DMS53 (cell line): ENCODE measurements around the gene BTN1A1.

ENCODE experiments used
- DNase-seq: peaks from one replicate; lab custom pipeline; 2025; lab: John Stamatoyannopoulos, UW

BTN1A1 gene

DNA sequence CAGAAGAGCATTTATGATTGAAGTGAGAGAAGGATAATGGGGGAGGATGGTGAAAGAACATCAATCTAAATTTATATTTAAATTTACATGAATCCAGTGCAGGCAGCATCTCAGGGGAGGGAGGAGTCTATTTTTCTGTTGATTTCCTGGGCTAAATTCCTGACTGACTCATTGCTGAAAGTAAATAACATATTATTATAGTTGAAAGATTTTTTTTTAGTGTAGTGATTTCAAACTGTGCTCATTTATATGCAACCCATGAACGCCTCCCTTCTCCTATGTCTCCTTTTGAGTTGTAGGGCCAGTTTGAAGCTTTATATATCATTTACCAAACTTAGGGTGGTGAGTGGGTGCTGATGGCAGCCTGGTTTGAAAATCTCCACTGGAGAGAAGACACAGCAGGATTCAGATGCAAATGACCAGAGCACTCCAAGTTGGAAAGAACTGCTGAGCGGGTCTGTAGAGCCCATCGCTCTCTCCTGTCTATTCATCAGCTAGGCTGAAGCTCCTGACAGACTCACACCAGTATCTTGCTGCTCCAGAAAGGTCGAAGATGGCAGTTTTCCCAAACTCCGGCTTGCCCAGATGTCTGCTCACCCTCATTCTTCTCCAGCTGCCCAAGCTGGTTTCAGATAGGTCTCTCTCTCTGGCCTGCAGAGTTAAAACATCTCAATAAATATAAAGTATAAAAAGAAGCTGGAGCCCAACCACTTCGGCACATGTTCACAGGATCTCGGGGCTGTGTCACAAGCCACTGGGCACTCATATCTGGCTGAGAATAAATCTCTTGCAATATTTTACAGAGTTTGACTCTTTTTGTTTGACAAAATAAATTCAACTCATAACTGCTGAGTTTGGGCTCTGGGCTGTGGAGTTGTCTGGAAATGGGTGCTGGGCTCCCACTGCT, 24.0 kb upstream of the BTN1A1 start:
- DNase-seq = peak; percentile 25

DNA sequence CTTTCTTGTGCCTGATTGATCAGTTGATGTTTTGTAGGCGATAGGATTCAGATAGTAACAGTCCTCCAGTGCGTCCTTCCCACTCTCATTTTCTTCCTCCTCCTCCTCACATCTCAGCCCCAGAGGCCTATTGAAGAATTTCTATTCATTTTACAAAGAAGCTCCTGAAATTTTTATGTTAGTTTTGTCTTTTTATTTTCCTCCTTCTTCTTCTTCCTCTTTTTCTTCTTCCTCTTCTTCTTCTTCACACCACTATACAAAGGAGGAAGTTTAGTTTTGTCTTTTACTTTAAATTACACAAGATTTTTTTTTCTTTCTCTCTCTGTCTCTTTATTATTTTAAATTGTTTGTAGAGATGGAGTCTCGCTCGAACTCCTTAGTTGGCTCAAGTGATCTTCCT, 23.2 kb upstream of the BTN1A1 start:
- DNase-seq = no peak

DNA sequence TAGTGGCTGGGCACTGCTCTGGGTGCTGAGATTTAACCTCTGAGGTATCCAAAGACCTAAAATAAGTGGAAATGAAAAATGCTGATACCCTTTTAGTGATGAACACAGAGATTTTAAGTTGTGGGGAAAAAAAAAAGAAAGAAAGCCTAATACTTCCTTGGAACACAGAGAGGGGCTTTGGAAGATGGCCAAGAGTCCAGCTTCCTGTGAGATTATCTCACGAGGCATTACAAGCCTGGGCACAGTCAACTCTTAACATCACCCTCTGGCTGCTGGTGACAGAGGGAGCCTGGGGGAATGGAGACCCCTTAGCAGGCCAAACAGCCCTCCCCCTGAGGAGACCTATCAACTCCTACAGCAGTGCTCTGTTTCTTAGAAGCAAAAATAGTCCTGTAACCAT, 22.7 kb upstream of the BTN1A1 start:
- no peak for DNase-seq

- DNase-seq = no peak
Measured at GRCh38 chr6:26478100-26478984, 21.8 kb upstream of the BTN1A1 start.

DNA sequence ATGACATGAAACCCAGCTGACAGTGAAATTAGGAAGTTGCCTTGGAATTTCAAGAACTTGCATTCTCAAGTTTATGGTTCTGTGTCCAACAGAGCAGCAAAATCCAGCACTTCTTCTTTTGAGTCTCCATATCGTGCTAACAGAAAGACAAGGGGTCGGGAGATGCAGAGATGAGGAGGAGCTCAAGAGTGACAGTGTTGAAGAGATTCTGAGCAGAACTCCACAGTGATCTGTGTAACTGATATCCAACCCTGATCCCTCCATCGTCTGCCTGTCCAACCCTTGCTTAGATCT, 21.2 kb upstream of the BTN1A1 start:
- DNase-seq = no peak

- DNase-seq = no peak
Measured at GRCh38 chr6:26482338-26482737, 17.8 kb upstream of the BTN1A1 start.

DNA sequence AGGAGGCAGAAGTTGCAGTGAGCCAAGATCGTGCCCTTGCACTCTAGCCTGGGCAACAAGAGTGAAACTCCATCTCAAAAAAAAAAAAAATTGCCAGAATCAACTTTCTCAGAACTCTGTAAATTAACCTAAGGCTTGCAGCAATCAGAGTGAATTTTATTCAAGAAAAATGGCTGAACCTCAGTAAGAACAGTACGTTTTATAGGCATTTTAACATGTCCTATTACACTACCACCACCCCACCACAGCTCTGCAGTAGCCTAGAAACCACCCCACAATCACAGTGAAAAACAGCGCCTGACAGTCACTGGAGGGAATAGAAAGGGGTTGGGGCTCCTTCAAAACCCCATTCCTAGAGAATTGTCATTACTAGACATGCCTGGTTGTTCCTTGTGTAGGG, 16.4 kb upstream of the BTN1A1 start:
- no peak for DNase-seq

- no peak for DNase-seq
Measured at GRCh38 chr6:26484161-26484560, 15.9 kb upstream of the BTN1A1 start.

GRCh38 chr6:26485112-26485780, 14.9 kb upstream of the BTN1A1 start:
- DNase-seq = no peak

GRCh38 chr6:26486358-26486757, 13.7 kb upstream of the BTN1A1 start:
- no peak for DNase-seq

DNA sequence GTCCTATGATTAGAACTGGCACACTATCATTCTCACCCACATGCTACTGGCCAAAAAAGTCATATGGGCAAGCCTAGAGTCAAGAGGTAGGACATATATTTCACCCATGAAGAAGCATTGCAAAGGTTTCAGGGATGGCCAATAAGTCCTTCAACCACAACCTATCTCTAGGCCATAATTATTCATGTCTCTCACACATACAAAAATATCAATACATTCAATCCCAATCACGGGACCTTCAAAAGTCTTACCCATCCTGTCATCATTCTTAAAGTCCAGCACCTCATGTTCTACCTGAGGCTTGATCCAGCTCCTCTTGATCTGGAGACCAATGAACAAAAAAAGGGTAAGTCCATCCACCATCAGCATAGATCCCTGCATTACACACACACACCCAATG, 12.6 kb upstream of the BTN1A1 start:
- DNase-seq = no peak

GRCh38 chr6:26489996-26490964, 9.8 kb upstream of the BTN1A1 start:
- no peak for DNase-seq

DNA sequence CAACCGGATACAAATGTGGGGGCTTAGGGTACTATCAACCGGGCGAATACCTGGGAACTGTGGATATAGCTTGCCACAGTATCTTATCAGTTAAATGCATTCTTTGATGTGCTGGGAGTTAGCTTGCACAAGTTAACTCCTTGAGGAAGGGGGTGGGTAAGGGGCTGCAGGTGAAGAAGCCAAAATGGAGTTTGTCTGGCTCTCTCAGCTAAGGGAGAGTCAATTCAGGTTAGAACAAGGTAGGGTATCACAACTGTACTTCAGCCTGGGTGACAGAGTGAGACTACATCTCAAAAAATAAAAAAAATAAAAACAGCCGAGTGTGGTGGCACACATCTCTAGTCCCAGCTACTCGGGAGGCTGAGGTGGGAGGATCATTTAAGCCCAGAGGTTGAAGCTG, 8.5 kb upstream of the BTN1A1 start:
- no peak for DNase-seq

GRCh38 chr6:26493258-26493657, 6.8 kb upstream of the BTN1A1 start:
- DNase-seq = peak; percentile 23

DNA sequence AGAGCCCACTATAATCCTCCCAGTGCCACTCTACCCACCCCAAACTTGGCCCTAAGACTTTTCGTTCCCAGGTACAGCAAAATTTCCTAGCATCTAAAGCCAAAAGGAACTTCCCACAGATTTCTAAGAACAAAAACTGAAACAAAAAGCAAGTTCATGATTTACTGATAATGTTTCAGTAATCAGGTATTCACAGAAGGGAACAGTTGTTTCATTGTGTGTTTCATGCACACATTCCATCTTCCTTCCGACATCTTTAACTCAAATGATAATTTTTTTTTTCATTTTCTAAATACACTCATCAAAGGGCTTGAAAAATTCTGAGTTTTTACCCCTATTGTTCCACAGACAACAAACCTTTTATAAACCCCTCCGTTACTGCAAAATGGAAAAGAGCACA, 6.0 kb upstream of the BTN1A1 start:
- DNase-seq = no peak

GRCh38 chr6:26495281-26495680, 4.8 kb upstream of the BTN1A1 start:
- DNase-seq = no peak

GRCh38 chr6:26497610-26498009, 2.5 kb upstream of the BTN1A1 start:
- DNase-seq = no peak

DNA sequence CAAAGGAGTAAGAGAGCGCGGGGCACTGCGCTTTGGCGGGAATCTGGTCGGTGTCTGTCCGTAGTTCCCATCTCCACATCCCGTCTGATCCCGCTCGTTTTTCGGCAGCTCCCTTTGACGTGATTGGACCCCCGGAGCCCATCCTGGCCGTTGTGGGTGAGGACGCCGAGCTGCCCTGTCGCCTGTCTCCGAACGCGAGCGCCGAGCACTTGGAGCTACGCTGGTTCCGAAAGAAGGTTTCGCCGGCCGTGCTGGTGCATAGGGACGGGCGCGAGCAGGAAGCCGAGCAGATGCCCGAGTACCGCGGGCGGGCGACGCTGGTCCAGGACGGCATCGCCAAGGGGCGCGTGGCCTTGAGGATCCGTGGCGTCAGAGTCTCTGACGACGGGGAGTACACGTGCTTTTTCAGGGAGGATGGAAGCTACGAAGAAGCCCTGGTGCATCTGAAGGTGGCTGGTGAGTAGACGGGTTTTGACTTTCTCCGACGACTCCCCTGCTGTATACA, 1.4 kb downstream of the BTN1A1 start:
- DNase-seq = peak; percentile 84

GRCh38 chr6:26502165-26502564, 2.1 kb downstream of the BTN1A1 start:
- DNase-seq = peak; percentile 78

GRCh38 chr6:26502626-26503025, 2.5 kb downstream of the BTN1A1 start:
- DNase-seq = no peak

DNA sequence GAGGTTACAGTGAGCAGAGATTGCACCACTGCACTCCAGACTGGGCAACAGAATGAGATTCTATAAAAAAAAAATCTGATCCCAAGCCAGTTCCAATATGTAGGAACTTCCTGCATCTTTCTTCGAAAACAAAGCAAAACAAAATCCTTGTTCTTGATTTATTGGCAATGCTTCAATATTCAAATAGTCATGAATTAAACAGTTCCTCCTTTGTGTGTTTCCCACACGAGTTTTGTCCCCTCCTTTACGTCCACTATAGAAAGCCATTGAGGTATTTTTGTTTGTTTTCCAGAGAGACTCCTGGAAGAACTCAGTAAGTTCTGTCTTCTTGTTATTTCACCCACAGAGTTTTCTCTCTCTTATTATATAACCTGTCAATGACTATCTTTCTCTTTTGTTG, 7.6 kb downstream of the BTN1A1 start:
- DNase-seq = no peak
